HepG2 (cell line): ENCODE data around the gene NFKBIZ. TPM values are rescaled to one million over a fixed set of nuclear protein-coding genes. Genes with fewer than 3 reads are reported as not detected.

Experiments
- ATAC-seq: fragments of 200-7000 bp; cut with Tn5 transposase; 3 replicates; pipeline ENCODE4 v1.9.1; 2020; ENCODE audit warnings: mild to moderate bottlenecking, moderate library complexity
- BruUV-seq: library from RNA; stranded (reverse); fragments of 400-500 nt; replicated peaks from 2 replicates; lab custom pipeline; 2021; lab: Mats Ljungman, UMichigan
- CTCF ChIA-PET: fragments of 300-600 bp; formaldehyde crosslinking; extraction: SDS; loops from one replicate; lab custom pipeline; 2021; ENCODE audit warnings: low total read pairs, inconsistent platforms, low intra/inter-chr PET ratio; lab: Yijun Ruan, JAX
- POLR2A ChIA-PET: fragments of 350-600 bp; sonication (Branson Sonifier 250); formaldehyde crosslinking; loops from one replicate; lab custom pipeline; 2020; ENCODE audit warnings: antibody characterized with exemption, inconsistent platforms; lab: Yijun Ruan, JAX
- DNase-seq: peaks from one replicate; pipeline ENCODE4 v3.0.0-alpha.2; 2015; ENCODE audit warnings: low spot score
- FAIRE-seq: peaks from 3 replicates; lab custom pipeline; 2011; peaks lifted over from hg19 to GRCh38; lab: Jason Lieb, UNC
- H2AFZ ChIP-seq: one replicate; pipeline ENCODE4 v1.6.1; 2011; ENCODE audit warnings: low read length, inconsistent platforms
- H3K27ac ChIP-seq: fragments of 300-600 bp; 3 replicates; pipeline ENCODE4 v1.8.0; 2011; ENCODE audit warnings: mixed run types, mild to moderate bottlenecking, mixed read lengths, low read length, inconsistent platforms; ENCODE audit not compliant: insufficient read depth; ENCODE audit errors: extremely low read length
- H3K27me3 ChIP-seq, 2 experiments: fragments of 200-600 bp in 1 of 2; 2 replicates in 1 of 2; 3 replicates in 1 of 2; pipeline versions ENCODE4 v1.6.0 to v1.8.0; 2011; ENCODE audit warnings: low read length in 2 of 2, mild to moderate bottlenecking in 2 of 2, moderate library complexity in 2 of 2, inconsistent platforms in 1 of 2; ENCODE audit not compliant: insufficient read depth in 2 of 2, control insufficient read depth in 1 of 2
- H3K36me3 ChIP-seq, 2 experiments: fragments of 200-600 bp in 1 of 2; replicated peaks in 1 of 2; 2 replicates in 1 of 2; 3 replicates in 1 of 2; pipeline versions ENCODE4 v1.5.1 to v1.8.0; 2011; ENCODE audit warnings: low read length in 2 of 2, inconsistent platforms in 1 of 2; ENCODE audit not compliant: insufficient read depth in 2 of 2, control insufficient read depth in 1 of 2
- H3K4me1 ChIP-seq: 2 replicates; pipeline ENCODE4 v1.5.1; 2012; ENCODE audit warnings: low read length, inconsistent platforms; ENCODE audit not compliant: insufficient read depth
- H3K4me2 ChIP-seq: 2 replicates; pipeline ENCODE4 v1.6.0; 2011; ENCODE audit warnings: low read depth, low read length, inconsistent platforms
- H3K4me3 ChIP-seq, 3 experiments: fragments of 200-600 bp in 1 of 3; sonication (generic), shearing (Covaris generic) in 1 of 3; replicated peaks in 1 of 3; 2 replicates each; pipeline ENCODE4 v1.5.1; 2011 to 2016; ENCODE audit warnings: low read length in 3 of 3, inconsistent platforms in 2 of 3, low read depth in 2 of 3, mild to moderate bottlenecking in 2 of 3, control low read depth in 1 of 3, mixed read lengths in 1 of 3; ENCODE audit not compliant: insufficient read depth in 1 of 3
- H3K79me2 ChIP-seq: one replicate; pipeline ENCODE4 v1.6.1; 2011; ENCODE audit warnings: low read length, inconsistent platforms; ENCODE audit not compliant: insufficient read depth
- H3K9ac ChIP-seq: 2 replicates; pipeline ENCODE4 v1.6.0; 2011; ENCODE audit warnings: mild to moderate bottlenecking, low read depth, low read length, inconsistent platforms; ENCODE audit not compliant: insufficient read depth
- H3K9me3 ChIP-seq: 2 replicates; pipeline ENCODE4 v1.5.1; 2012; ENCODE audit warnings: mild to moderate bottlenecking, low read length
- H4K20me1 ChIP-seq: 2 replicates; pipeline ENCODE4 v1.6.0; 2011; ENCODE audit warnings: inconsistent platforms, mild to moderate bottlenecking, low read length, moderate library complexity; ENCODE audit not compliant: insufficient read depth
- CENPT ChIP-seq: sonication (generic); formaldehyde crosslinking; IDR thresholded peaks from 2 replicates; pipeline ENCODE4 v1.8.0; 2022; ENCODE audit warnings: low read depth, mild to moderate bottlenecking, moderate library complexity, missing genetic modification reagents
- HOXA9 ChIP-seq: sonication (generic); formaldehyde crosslinking; IDR thresholded peaks from 2 replicates; pipeline ENCODE4 v1.8.1; 2022; ENCODE audit warnings: missing genetic modification reagents, mild to moderate bottlenecking, moderate library complexity, borderline replicate concordance
- SMAD1 ChIP-seq: sonication (generic); formaldehyde crosslinking; IDR thresholded peaks from 2 replicates; pipeline ENCODE4 v1.4.0; 2020; ENCODE audit warnings: missing genetic modification reagents, low read depth, mild to moderate bottlenecking, borderline replicate concordance
- SRF ChIP-seq: IDR thresholded peaks from 2 replicates; pipeline ENCODE4 v1.6.1; 2011; ENCODE audit warnings: mild to moderate bottlenecking, low read depth, low read length, moderate library complexity
- ZBTB38 ChIP-seq: sonication (generic); formaldehyde crosslinking; IDR thresholded peaks from 2 replicates; pipeline ENCODE4 v1.5.1; 2020; ENCODE audit warnings: mild to moderate bottlenecking, missing genetic modification reagents
- ZKSCAN5 ChIP-seq: sonication (generic); formaldehyde crosslinking; IDR thresholded peaks from 2 replicates; pipeline ENCODE4 v1.5.1; 2020; ENCODE audit warnings: mild to moderate bottlenecking, missing genetic modification reagents
- ZNF33A ChIP-seq: sonication (generic); formaldehyde crosslinking; IDR thresholded peaks from 2 replicates; pipeline ENCODE4 v1.5.1; 2020; ENCODE audit warnings: missing genetic modification reagents, mild to moderate bottlenecking, moderate library complexity, borderline replicate concordance
- ZNF614 ChIP-seq: IDR thresholded peaks from 2 replicates; pipeline ENCODE4 v1.6.1; 2018; ENCODE audit warnings: missing biosample characterization, missing genetic modification reagents, inconsistent platforms, borderline replicate concordance
- WGBS: methylation state at CpG from one replicate; pipeline ENCODE4 v1.1.6; 2017; ENCODE audit warnings: low lambda C conversion rate; 5-methylcytosine and 5-hydroxymethylcytosine counted together
- in situ Hi-C: cut with HindIII; loops from 2 replicates; pipeline ENCODE4 v1.10.0; 2017; ENCODE audit warnings: low pct_unique_long_range_greater_than_20kb; ENCODE audit not compliant: extremely low pct_ligation_motif_present
- intact Hi-C: fragments of 100-400 bp; cut with micrococcal nuclease; formaldehyde crosslinking; loops from one replicate; pipeline ENCODE4 v1.10.0; 2022; ENCODE audit not compliant: unreplicated experiment
- polyA plus RNA-seq, 8 experiments: library from polyadenylated mRNA; depleted of rRNA in 3 of 8; stranded (reverse) in 7 of 8; unstranded in 1 of 8; fragments of >200 nt; fragmentation: Illumina TruSeq in 4 of 8; extraction: Trizol in 4 of 8; gene quantifications; 2 replicates each; pipeline versions ENCODE4 v1.2.1 to v1.2.3, GENCODE V29; 2011 to 2016; ENCODE audit warnings: low read depth in 4 of 8, missing spikeins in 1 of 8, mixed read lengths in 1 of 8; ENCODE audit not compliant: insufficient read depth in 1 of 8
- total RNA-seq, 5 experiments: library from RNA; depleted of rRNA; stranded (reverse); fragments of >200 nt; fragmentation: Illumina TruSeq; extraction: Trizol; gene quantifications; 2 replicates each; pipeline ENCODE4 v1.2.3, GENCODE V29; 2016; ENCODE audit warnings: low read depth in 1 of 5
- TF ChIP-seq, protein P1 (sequence below): sonication (generic); IDR thresholded peaks from 2 replicates; pipeline ENCODE4 v1.6.1; 2016; ENCODE audit warnings: low read depth, borderline replicate concordance
- TF ChIP-seq, protein P2 (sequence below): sonication (generic); formaldehyde crosslinking; IDR thresholded peaks from 2 replicates; pipeline ENCODE4 v1.4.0; 2020; ENCODE audit warnings: mild to moderate bottlenecking, low read depth, missing genetic modification reagents

Gene NFKBIZ
- total and polyA plus RNA-seq, 2 of the 13 experiments (the other 11 are each of a cell fraction or from before 2014, with no cell fraction given) = 25.9 to 60.6 TPM

DNA sequence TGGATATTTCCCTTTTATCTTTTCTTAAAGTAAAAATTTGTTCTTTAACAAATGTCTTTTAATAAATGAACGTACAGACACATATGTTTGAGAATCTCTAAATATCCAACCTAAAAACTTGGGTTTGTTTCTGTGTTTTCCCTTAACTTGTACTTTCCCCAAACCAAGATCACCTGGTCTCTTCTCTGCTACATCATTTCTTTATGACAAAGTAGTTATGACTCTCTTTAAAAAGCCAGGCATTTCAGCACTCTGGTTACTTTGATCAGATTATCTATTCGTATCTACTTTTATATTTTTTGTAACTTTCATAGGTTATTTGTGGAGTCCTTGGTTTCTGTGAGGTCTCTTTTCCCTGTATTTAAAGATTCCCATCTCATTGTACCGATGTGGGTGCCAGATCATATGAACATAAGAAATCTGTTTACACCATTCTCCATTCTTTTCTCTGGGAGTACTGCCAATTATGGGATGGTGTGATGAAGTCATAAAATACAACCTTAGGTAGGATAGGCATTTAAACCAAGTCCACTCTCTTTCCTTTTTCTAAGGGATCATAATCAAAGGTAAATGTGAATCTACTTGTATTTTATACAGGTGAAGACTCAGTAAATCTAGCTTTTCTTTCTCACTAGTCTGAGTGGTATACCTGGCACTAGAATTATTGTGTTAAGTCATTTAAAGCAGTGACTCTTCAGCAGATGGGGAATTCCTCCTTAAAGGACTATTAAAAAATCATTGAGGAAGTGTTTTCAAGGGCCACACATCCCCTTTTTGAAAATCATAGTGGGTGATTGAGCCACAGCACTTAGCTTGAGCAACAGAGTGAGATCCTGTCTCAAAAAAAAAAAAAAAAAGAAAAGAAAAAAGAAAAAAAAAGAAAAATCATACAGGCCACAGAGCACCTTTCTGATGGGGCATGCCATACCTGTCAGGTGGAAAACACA, 12.4 kb upstream of the NFKBIZ start:
- no peaks in the 10 kb centered on the region for H3K79me2 ChIP-seq
- BruUV-seq = no TSS peak
- intact Hi-C loops (no loop called here), in situ Hi-C loops (no loop called here)
- no peaks in the 10 kb centered on the region for H3K36me3 ChIP-seq
- TF ChIP-seq ZNF33A (CRISPR knock-in tag) (no peak), SMAD1 (CRISPR knock-in tag) (no peak), ZBTB38 (CRISPR knock-in tag) (no peak)
- H3K4me3 ChIP-seq = no peak overlapping the region
- no peak overlapping the region for H2AFZ ChIP-seq
- no peaks in the 10 kb centered on the region for H3K9me3 ChIP-seq
- H3K27me3 ChIP-seq = no peaks in the 10 kb centered on the region
- peaks cover 10% of the 10 kb centered on the region; the same call in 1 of the 2 replicates for H3K4me1 ChIP-seq
- no peak overlapping the region for H3K9ac ChIP-seq
- ATAC-seq = no peak
- WGBS = 79% methylated on average over 3 of the region's 3 CpGs
- no peak for FAIRE-seq
- no peak for DNase-seq
- no peak overlapping the region for H3K4me2 ChIP-seq
- H3K27ac ChIP-seq = no peak overlapping the region
- ChIA-PET POLR2A (interaction anchor here (1.7 kb wide), 1 partner anchor 12 kb away, joined by 9 read pairs; the partner anchor contains the start of gene NFKBIZ), CTCF (no interaction called here)
- no peaks in the 10 kb centered on the region for H4K20me1 ChIP-seq

DNA sequence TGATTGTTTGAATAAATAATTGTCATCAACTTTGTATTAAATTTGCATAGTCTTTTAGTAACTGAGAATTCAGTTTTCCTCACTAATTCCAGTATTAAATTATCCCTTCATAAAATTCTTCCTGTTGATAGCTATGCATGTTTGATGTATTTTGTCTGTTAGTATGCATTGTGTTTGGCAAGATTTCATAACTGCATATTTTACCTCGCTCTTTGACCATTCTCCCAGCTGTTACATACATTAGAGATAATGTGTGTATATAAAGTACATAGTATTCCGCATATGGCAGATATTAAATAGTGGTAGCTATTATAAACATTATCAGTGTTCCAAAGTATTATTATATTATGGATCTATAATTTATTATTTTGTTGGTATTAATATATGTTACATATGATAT, 10.6 kb upstream of the NFKBIZ start:
- Histone ChIP-seq H3K9ac (no peak overlapping the region), H3K4me3 (no peak overlapping the region), H3K79me2 (no peaks in the 10 kb centered on the region), H4K20me1 (no peaks in the 10 kb centered on the region), H3K36me3 (no peaks in the 10 kb centered on the region), H3K4me1 (peaks cover 6% of the 10 kb centered on the region; the same call in 1 of the 2 replicates), H3K4me2 (no peak overlapping the region), H3K27ac (no peak overlapping the region), H2AFZ (no peak overlapping the region), H3K9me3 (no peaks in the 10 kb centered on the region), H3K27me3 (no peaks in the 10 kb centered on the region)
- no TSS peak for BruUV-seq
- ChIA-PET CTCF (no interaction called here), POLR2A (interaction anchor here (1.1 to 1.7 kb wide), 2 partner anchors 10 to 11 kb away, joined by 5 to 12 read pairs; partner anchors contain the start of gene NFKBIZ)
- no peak for FAIRE-seq
- no peak for ATAC-seq
- in situ Hi-C loops (no loop called here), intact Hi-C loops (no loop called here)
- TF ChIP-seq ZNF614 (CRISPR knock-in tag) (no peak), SRF (no peak), CENPT (CRISPR knock-in tag) (no peak), ZKSCAN5 (CRISPR knock-in tag) (no peak), HOXA9 (CRISPR knock-in tag) (no peak)
- TF ChIP-seq, protein P1, sequence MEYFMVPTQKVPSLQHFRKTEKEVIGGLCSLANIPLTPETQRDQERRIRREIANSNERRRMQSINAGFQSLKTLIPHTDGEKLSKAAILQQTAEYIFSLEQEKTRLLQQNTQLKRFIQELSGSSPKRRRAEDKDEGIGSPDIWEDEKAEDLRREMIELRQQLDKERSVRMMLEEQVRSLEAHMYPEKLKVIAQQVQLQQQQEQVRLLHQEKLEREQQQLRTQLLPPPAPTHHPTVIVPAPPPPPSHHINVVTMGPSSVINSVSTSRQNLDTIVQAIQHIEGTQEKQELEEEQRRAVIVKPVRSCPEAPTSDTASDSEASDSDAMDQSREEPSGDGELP = peak; percentile 15; the same call in 1 of the 2 replicates
- TF ChIP-seq, protein P2, sequence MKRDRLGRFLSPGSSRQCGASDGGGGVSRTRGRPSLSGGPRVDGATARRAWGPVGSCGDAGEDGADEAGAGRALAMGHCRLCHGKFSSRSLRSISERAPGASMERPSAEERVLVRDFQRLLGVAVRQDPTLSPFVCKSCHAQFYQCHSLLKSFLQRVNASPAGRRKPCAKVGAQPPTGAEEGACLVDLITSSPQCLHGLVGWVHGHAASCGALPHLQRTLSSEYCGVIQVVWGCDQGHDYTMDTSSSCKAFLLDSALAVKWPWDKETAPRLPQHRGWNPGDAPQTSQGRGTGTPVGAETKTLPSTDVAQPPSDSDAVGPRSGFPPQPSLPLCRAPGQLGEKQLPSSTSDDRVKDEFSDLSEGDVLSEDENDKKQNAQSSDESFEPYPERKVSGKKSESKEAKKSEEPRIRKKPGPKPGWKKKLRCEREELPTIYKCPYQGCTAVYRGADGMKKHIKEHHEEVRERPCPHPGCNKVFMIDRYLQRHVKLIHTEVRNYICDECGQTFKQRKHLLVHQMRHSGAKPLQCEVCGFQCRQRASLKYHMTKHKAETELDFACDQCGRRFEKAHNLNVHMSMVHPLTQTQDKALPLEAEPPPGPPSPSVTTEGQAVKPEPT (CRISPR knock-in tag) = no peak
- WGBS = 92% methylated on average over 2 of the region's 2 CpGs
- no peak for DNase-seq
